ENCODE data around the gene PNMA3.
"Not testable (repeated sequence)": the region's sequence is repeated elsewhere in the genome, so short reads cannot be mapped to it uniquely, and the experiment has no call there.

The PNMA3 gene

DNA sequence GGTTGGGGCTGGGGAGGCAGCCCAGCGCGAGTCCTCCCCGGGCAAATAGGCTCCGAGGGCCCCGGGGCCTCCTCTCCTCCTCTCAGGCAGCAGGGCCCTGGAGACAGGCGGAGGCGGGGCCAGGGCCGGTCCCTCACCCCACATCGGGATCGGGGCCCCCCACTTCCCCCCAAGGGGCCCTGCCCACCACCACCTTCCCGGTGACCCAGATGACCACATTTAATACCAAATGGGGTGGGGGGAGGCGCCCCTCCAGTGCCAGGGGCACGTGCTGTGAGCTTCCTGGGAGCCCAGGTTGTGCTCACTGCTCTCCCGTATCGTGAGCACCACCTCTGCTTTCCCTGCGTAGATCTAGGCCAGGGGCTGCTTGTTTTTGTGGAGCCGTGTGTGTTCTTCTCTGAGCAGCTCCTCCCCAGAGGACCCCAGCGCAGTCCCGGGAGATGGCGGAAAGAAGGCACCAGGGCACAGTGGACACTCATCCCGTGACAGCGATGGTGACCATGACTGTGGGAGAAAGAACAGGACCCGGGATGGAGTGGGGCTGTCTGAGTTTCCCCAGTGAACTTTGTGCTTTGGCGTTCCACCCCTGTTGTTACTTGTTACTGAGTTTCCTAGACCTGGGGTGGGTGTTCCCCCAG is 18.1 kb downstream of the PNMA3 start:
- no peak for DNase-seq

GRCh38 chrX:153074935-153075334 is 18.7 kb downstream of the PNMA3 start:
- no peak for DNase-seq

GRCh38 chrX:153075366-153075765 is 19.1 kb downstream of the PNMA3 start:
- no peak for DNase-seq

- not testable (repeated sequence) for DNase-seq
Observed at GRCh38 chrX:153077437-153078135, 21.3 kb downstream of the PNMA3 start.

GRCh38 chrX:153083238-153083923 is 27.1 kb downstream of the PNMA3 start:
- DNase-seq: not testable (repeated sequence)

- no peak for DNase-seq
Observed at GRCh38 chrX:153102418-153102817, 46.1 kb downstream of the PNMA3 start.

GRCh38 chrX:153104959-153105358 is 48.7 kb downstream of the PNMA3 start:
- DNase-seq: not testable (repeated sequence)

- DNase-seq: not testable (repeated sequence)
Observed at GRCh38 chrX:153106092-153106801, 50.0 kb downstream of the PNMA3 start.
